Fibroblast of lung (primary cell): ENCODE measurements around the gene UBA5. TPM values are rescaled to one million over a fixed set of nuclear protein-coding genes. Genes with fewer than 3 reads are reported as not detected.
"Not testable (repeated sequence)": the region's sequence is repeated elsewhere in the genome, so short reads cannot be mapped to it uniquely, and the experiment has no call there.

Source experiments
- DNase-seq, 2 donors: peaks; one replicate each; pipeline versions ENCODE4 v3.0.0 to v3.0.0-alpha.2; 2010; ENCODE audit warnings: low read depth in 2 of 2
- H2AFZ ChIP-seq: 2 replicates; pipeline ENCODE4 v1.5.1; 2012; ENCODE audit warnings: low read length, control low read depth, inconsistent platforms
- H3K27ac ChIP-seq: 2 replicates; pipeline ENCODE4 v1.5.1; 2011; ENCODE audit warnings: low read length, control low read depth; ENCODE audit not compliant: insufficient read depth
- H3K27me3 ChIP-seq: 2 replicates; pipeline ENCODE4 v1.5.1; 2011; ENCODE audit warnings: mild to moderate bottlenecking, low read length; ENCODE audit not compliant: control insufficient read depth, insufficient read depth
- H3K36me3 ChIP-seq: 2 replicates; pipeline ENCODE4 v1.5.1; 2011; ENCODE audit warnings: low read length; ENCODE audit not compliant: control insufficient read depth, insufficient read depth
- H3K4me1 ChIP-seq: 2 replicates; pipeline ENCODE4 v1.5.1; 2011; ENCODE audit warnings: low read length; ENCODE audit not compliant: control insufficient read depth, insufficient read depth; ENCODE audit errors: extremely low read depth
- H3K4me2 ChIP-seq: 2 replicates; pipeline ENCODE4 v1.5.1; 2011; ENCODE audit warnings: low read length, control low read depth; ENCODE audit not compliant: insufficient read depth; ENCODE audit errors: extremely low read depth
- H3K4me3 ChIP-seq, 4 experiments: fragments of 200-600 bp in 1 of 4; sonication (generic) in 1 of 4; replicated peaks in 1 of 4; 2 replicates each; pipeline ENCODE4 v1.5.1; 2011 to 2016; ENCODE audit warnings: low read length in 4 of 4, low read depth in 3 of 4, mild to moderate bottlenecking in 3 of 4, control low read depth in 2 of 4, inconsistent platforms in 1 of 4, mixed read lengths in 1 of 4; ENCODE audit not compliant: insufficient read depth in 1 of 4; ENCODE audit errors: control extremely low read depth in 1 of 4
- H3K79me2 ChIP-seq: 2 replicates; pipeline ENCODE4 v1.5.1; 2012; ENCODE audit warnings: mild to moderate bottlenecking, low read length, inconsistent platforms; ENCODE audit not compliant: control insufficient read depth, insufficient read depth
- H3K9ac ChIP-seq: 2 replicates; pipeline ENCODE4 v1.5.1; 2011; ENCODE audit warnings: mild to moderate bottlenecking, low read length, control low read depth; ENCODE audit not compliant: insufficient read depth
- H3K9me3 ChIP-seq: 2 replicates; pipeline ENCODE4 v1.5.1; 2012; ENCODE audit warnings: low read depth, low read length; ENCODE audit not compliant: control insufficient read depth, insufficient read depth
- H4K20me1 ChIP-seq: 2 replicates; pipeline ENCODE4 v1.5.1; 2011; ENCODE audit warnings: low read length; ENCODE audit not compliant: control insufficient read depth, insufficient read depth; ENCODE audit errors: extremely low read depth
- EZH2 ChIP-seq: IDR thresholded peaks from 2 replicates; pipeline ENCODE4 v1.5.1; 2012; ENCODE audit warnings: low read length, control low read depth, mild to moderate bottlenecking; ENCODE audit errors: missing control alignments
- polyA plus RNA-seq, 2 donors: library from polyadenylated mRNA; depleted of rRNA in 1 of 2; stranded (reverse) in 1 of 2; unstranded in 1 of 2; fragments of >200 nt; gene quantifications; 2 replicates each; pipeline ENCODE4 v1.2.1, GENCODE V29; 2011 to 2012; ENCODE audit warnings: missing spikeins in 1 of 2
- total RNA-seq: library from RNA; depleted of rRNA; stranded (reverse); fragments of >200 nt; gene quantifications from 2 replicates; pipeline ENCODE4 v1.2.1, GENCODE V29; 2014
- TF ChIP-seq, protein P1 (sequence below), 2 donors: IDR thresholded peaks in 1 of 2; conservative IDR thresholded peaks in 1 of 2; 1 replicate in 1 of 2; 2 replicates in 1 of 2; pipeline ENCODE4 v1.5.1; 2011 to 2012; ENCODE audit warnings: low read length in 2 of 2, control low read depth in 1 of 2, inconsistent platforms in 1 of 2, low read depth in 1 of 2, mild to moderate bottlenecking in 1 of 2

The UBA5 gene
- total and polyA plus RNA-seq, 2 donors (not counting 1 experiment from before 2014, with no cell fraction given), result 43.6 to 47.5 TPM

DNA sequence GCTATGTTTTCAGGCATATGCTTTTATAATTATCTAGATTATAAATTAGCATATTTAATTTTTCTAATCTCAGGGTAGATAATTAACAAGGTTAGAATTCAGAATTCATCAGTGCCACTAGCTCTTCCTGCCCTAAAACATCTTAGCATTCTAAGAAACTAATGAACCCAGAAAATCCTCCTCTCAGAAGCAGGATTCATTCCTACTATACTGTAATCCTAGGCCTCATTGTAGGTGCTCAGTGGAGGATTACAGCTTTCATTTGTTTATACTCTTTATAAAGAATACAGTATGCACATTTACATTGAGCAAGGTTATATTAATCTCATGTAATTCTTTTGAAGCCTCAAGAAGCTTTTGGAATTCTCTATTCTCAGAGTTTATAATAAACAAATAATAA is 21.4 kb upstream of the UBA5 start:
- no peaks in the 10 kb centered on the region for H4K20me1 ChIP-seq
- no peak overlapping the region for H2AFZ ChIP-seq
- H3K9me3 ChIP-seq, result no peaks in the 10 kb centered on the region
- peaks cover 4% of the 10 kb centered on the region for H3K4me1 ChIP-seq
- no peak overlapping the region for H3K9ac ChIP-seq
- DNase-seq, result no peak
- H3K4me2 ChIP-seq, result no peak overlapping the region
- H3K4me3 ChIP-seq, result no peak overlapping the region
- H3K27me3 ChIP-seq, result no peaks in the 10 kb centered on the region
- H3K79me2 ChIP-seq, result no peaks in the 10 kb centered on the region
- TF ChIP-seq, protein P1, sequence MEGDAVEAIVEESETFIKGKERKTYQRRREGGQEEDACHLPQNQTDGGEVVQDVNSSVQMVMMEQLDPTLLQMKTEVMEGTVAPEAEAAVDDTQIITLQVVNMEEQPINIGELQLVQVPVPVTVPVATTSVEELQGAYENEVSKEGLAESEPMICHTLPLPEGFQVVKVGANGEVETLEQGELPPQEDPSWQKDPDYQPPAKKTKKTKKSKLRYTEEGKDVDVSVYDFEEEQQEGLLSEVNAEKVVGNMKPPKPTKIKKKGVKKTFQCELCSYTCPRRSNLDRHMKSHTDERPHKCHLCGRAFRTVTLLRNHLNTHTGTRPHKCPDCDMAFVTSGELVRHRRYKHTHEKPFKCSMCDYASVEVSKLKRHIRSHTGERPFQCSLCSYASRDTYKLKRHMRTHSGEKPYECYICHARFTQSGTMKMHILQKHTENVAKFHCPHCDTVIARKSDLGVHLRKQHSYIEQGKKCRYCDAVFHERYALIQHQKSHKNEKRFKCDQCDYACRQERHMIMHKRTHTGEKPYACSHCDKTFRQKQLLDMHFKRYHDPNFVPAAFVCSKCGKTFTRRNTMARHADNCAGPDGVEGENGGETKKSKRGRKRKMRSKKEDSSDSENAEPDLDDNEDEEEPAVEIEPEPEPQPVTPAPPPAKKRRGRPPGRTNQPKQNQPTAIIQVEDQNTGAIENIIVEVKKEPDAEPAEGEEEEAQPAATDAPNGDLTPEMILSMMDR (conservative IDR thresholded peaks at IDR 0.05 in 1 of 2, IDR thresholded peaks at IDR 0.05 in 1 of 2; ENCODE audit: low read depth in 1 of 2, low read length in 2 of 2), result no peak
- no peak for TF ChIP-seq EZH2
- H3K27ac ChIP-seq, result no peak overlapping the region
- H3K36me3 ChIP-seq, result peaks cover 4% of the 10 kb centered on the region

GRCh38 chr3:132641427-132641826 is 18.7 kb upstream of the UBA5 start:
- DNase-seq, H4K20me1 ChIP-seq, H3K4me3 ChIP-seq, H3K36me3 ChIP-seq, H3K27ac ChIP-seq, H3K79me2 ChIP-seq, H3K4me2 ChIP-seq, H2AFZ ChIP-seq, H3K27me3 ChIP-seq, H3K4me1 ChIP-seq, H3K9me3 ChIP-seq, H3K9ac ChIP-seq: not testable (repeated sequence)

- TF ChIP-seq EZH2, result no peak
- TF ChIP-seq, protein P1 (conservative IDR thresholded peaks at IDR 0.05 in 1 of 2, IDR thresholded peaks at IDR 0.05 in 1 of 2; ENCODE audit: low read depth in 1 of 2, low read length in 2 of 2), result peak; percentile 35 to 50
- DNase-seq, result peak; percentile 43 to 76
- Histone ChIP-seq H3K79me2 (no peaks in the 10 kb centered on the region), H3K9me3 (no peaks in the 10 kb centered on the region), H3K27me3 (no peaks in the 10 kb centered on the region), H3K4me2 (no peak overlapping the region), H3K9ac (no peak overlapping the region), H4K20me1 (no peaks in the 10 kb centered on the region), H2AFZ (no peak overlapping the region), H3K4me1 (peaks cover 4% of the 10 kb centered on the region), H3K36me3 (peaks cover 4% of the 10 kb centered on the region), H3K27ac (no peak overlapping the region), H3K4me3 (no peak overlapping the region)
Observed at GRCh38 chr3:132641837-132642538, 18.1 kb upstream of the UBA5 start.
